HCT116 (cell line): ENCODE results near the gene HIPK3. TPM values are rescaled to one million over a fixed set of nuclear protein-coding genes. Genes with fewer than 3 reads are reported as not detected.

Experiments used
- ATAC-seq: fragments of 200-7000 bp; cut with Tn5 transposase; 2 replicates; pipeline ENCODE4 v1.9.1; 2020; ENCODE audit warnings: mild to moderate bottlenecking, moderate library complexity
- BruUV-seq: library from RNA; stranded (reverse); fragments of 400-500 nt; replicated peaks from 2 replicates; lab custom pipeline; 2021; lab: Mats Ljungman, UMichigan
- CTCF ChIA-PET: fragments of 300-600 bp; sonication (Branson Sonifier 250); formaldehyde crosslinking; loops from one replicate; lab custom pipeline; 2021; ENCODE audit warnings: antibody characterized with exemption; lab: Charles Lee
- POLR2A ChIA-PET: fragments of 300-600, 350-600 bp; sonication (Branson Sonifier 250); formaldehyde crosslinking; loops from one replicate; lab custom pipeline; 2021; ENCODE audit warnings: antibody characterized with exemption; lab: Charles Lee
- RAD21 ChIA-PET, 2 experiments: fragments of 300-600 bp; sonication (Branson Sonifier 250); formaldehyde crosslinking; loops; one replicate each; lab custom pipeline; 2023; ENCODE audit warnings: low total read pairs in 2 of 2; ENCODE audit not compliant: uncharacterized antibody in 2 of 2, unreplicated experiment in 2 of 2, low non-redundant PET in 1 of 2; lab: Charles Lee
- DNase-seq: peaks from one replicate; pipeline ENCODE4 v3.0.0-alpha.2; 2010; ENCODE audit warnings: low read depth, low spot score
- H2AFZ ChIP-seq: fragments of 200-600 bp; shearing (Covaris generic), sonication (generic); 2 replicates; pipeline ENCODE4 v1.6.1; 2017; ENCODE audit warnings: low read depth, mixed run types, mixed read lengths, antibody characterized with exemption, low read length; ENCODE audit not compliant: poor library complexity, severe bottlenecking
- H3K27ac ChIP-seq: 2 replicates; pipeline ENCODE4 v1.5.1; 2012; ENCODE audit warnings: low read depth, low read length
- H3K27me3 ChIP-seq: fragments of 200-600 bp; sonication (generic); 2 replicates; pipeline ENCODE4 v1.6.1; 2016; ENCODE audit warnings: mixed run types, low read length, mixed read lengths; ENCODE audit not compliant: insufficient read depth
- H3K36me3 ChIP-seq, 2 experiments: fragments of 200-500 bp in 1 of 2; fragments of 200-600 bp in 1 of 2; sonication (Bioruptor generic) in 1 of 2; sonication (generic) in 1 of 2; 2 replicates each; pipeline versions ENCODE4 v1.5.1 to v1.6.1; 2014 to 2016; ENCODE audit warnings: low read length in 2 of 2, inconsistent platforms in 1 of 2, mixed read lengths in 1 of 2, mixed run types in 1 of 2; ENCODE audit not compliant: insufficient read depth in 2 of 2, control insufficient read depth in 1 of 2
- H3K4me1 ChIP-seq, 2 experiments: fragments of 200-600 bp in 1 of 2; sonication (generic) in 1 of 2; 2 replicates each; pipeline versions ENCODE4 v1.5.1 to v1.6.1; 2012 to 2017; ENCODE audit warnings: low read length in 2 of 2, inconsistent platforms in 1 of 2, mild to moderate bottlenecking in 1 of 2, mixed read lengths in 1 of 2, mixed run types in 1 of 2, moderate library complexity in 1 of 2; ENCODE audit not compliant: insufficient read depth in 2 of 2, control insufficient read depth in 1 of 2
- H3K4me2 ChIP-seq: fragments of 200-600 bp; sonication (generic); 2 replicates; pipeline ENCODE4 v1.6.1; 2017; ENCODE audit warnings: mixed run types, low read length, mixed read lengths
- H3K4me3 ChIP-seq, 2 experiments: fragments of 200-600 bp in 1 of 2; sonication (generic) in 1 of 2; replicated peaks in 1 of 2; 2 replicates each; pipeline ENCODE4 v1.5.1; 2011 to 2016; ENCODE audit warnings: low read length in 2 of 2, control low read depth in 1 of 2, low read depth in 1 of 2, mild to moderate bottlenecking in 1 of 2, mixed read lengths in 1 of 2, mixed run types in 1 of 2
- H3K79me2 ChIP-seq: fragments of 200-600 bp; sonication (generic); 2 replicates; pipeline ENCODE4 v1.6.1; 2017; ENCODE audit warnings: mild to moderate bottlenecking, mixed run types, low read length, moderate library complexity, mixed read lengths; ENCODE audit not compliant: insufficient read depth
- H3K9ac ChIP-seq: fragments of 200-600 bp; sonication (generic); 2 replicates; pipeline ENCODE4 v1.6.1; 2016; ENCODE audit warnings: low read length, mixed read lengths
- H3K9me2 ChIP-seq: fragments of 200-600 bp; sonication (generic), shearing (Covaris generic); 2 replicates; pipeline ENCODE4 v1.6.1; 2017; ENCODE audit warnings: mixed run types, mild to moderate bottlenecking, moderate library complexity; ENCODE audit not compliant: insufficient read depth
- H3K9me3 ChIP-seq, 2 experiments: fragments of 200-500 bp in 1 of 2; fragments of 200-600 bp in 1 of 2; sonication (Bioruptor generic) in 1 of 2; sonication (generic) in 1 of 2; 2 replicates each; pipeline ENCODE4 v1.6.1; 2014 to 2017; ENCODE audit warnings: low read length in 2 of 2, mixed read lengths in 2 of 2, inconsistent platforms in 1 of 2, low read depth in 1 of 2, mild to moderate bottlenecking in 1 of 2, mixed run types in 1 of 2, moderate library complexity in 1 of 2; ENCODE audit not compliant: control insufficient read depth in 1 of 2, insufficient read depth in 1 of 2
- H4K20me1 ChIP-seq: fragments of 200-600 bp; sonication (generic), shearing (Covaris generic); 2 replicates; pipeline ENCODE4 v1.6.1; 2017; ENCODE audit warnings: mixed run types, mild to moderate bottlenecking, moderate library complexity; ENCODE audit not compliant: insufficient read depth
- CBX3 ChIP-seq: IDR thresholded peaks from 2 replicates; pipeline ENCODE4 v1.6.1; 2012; ENCODE audit warnings: low read depth
- CEBPB ChIP-seq: IDR thresholded peaks from 2 replicates; pipeline ENCODE4 v1.6.1; 2012; ENCODE audit warnings: low read depth
- EGR1 ChIP-seq: IDR thresholded peaks from 2 replicates; pipeline ENCODE4 v1.6.1; 2012; ENCODE audit warnings: low read depth
- FOSL1 ChIP-seq: IDR thresholded peaks from 2 replicates; pipeline ENCODE4 v1.6.1; 2012; ENCODE audit warnings: low read depth
- JUND ChIP-seq: IDR thresholded peaks from 2 replicates; pipeline ENCODE4 v1.6.1; 2012
- POLR2A ChIP-seq: IDR thresholded peaks from 2 replicates; pipeline ENCODE4 v1.7.0; 2011; ENCODE audit warnings: borderline replicate concordance; ENCODE audit not compliant: insufficient read depth, insufficient read length; ENCODE audit errors: extremely low read depth
- POLR2AphosphoS5 ChIP-seq: IDR thresholded peaks from 2 replicates; pipeline ENCODE4 v1.6.1; 2011; ENCODE audit warnings: mild to moderate bottlenecking, low read depth, low read length, moderate library complexity
- RAD21 ChIP-seq: IDR thresholded peaks from 2 replicates; pipeline ENCODE4 v1.6.1; 2012; ENCODE audit warnings: low read depth, mild to moderate bottlenecking
- SIN3A ChIP-seq: IDR thresholded peaks from 2 replicates; pipeline ENCODE4 v1.6.1; 2012; ENCODE audit warnings: low read depth
- SRF ChIP-seq: IDR thresholded peaks from 2 replicates; pipeline ENCODE4 v1.6.1; 2012; ENCODE audit warnings: low read depth
- TCF7L2 ChIP-seq: IDR thresholded peaks from 2 replicates; pipeline ENCODE4 v1.7.0; 2011; ENCODE audit warnings: borderline replicate concordance, inconsistent platforms; ENCODE audit not compliant: insufficient read depth, insufficient read length; ENCODE audit errors: extremely low read depth
- YY1 ChIP-seq: IDR thresholded peaks from 2 replicates; pipeline ENCODE4 v1.6.1; 2011; ENCODE audit warnings: low read length, low read depth, moderate library complexity, mild to moderate bottlenecking; ENCODE audit not compliant: insufficient replicate concordance; ENCODE audit errors: extremely low read depth
- ZFX ChIP-seq: fragments of 450-650 bp; IDR thresholded peaks from 2 replicates; pipeline ENCODE4 v1.6.1; 2017
- intact Hi-C: fragments of 100-400 bp; cut with micrococcal nuclease; formaldehyde crosslinking; loops from 2 replicates; pipeline ENCODE4 v1.10.0; 2022
- total RNA-seq: library from RNA; stranded (reverse); gene quantifications from one replicate; pipeline ENCODE4 v1.2.1, GENCODE V29; 2021; ENCODE audit not compliant: unreplicated experiment
- TF ChIP-seq, protein P1 (sequence below): IDR thresholded peaks from 2 replicates; pipeline ENCODE4 v1.6.1; 2012
- TF ChIP-seq, protein P2 (sequence below): IDR thresholded peaks from 2 replicates; pipeline ENCODE4 v1.6.1; 2012
- TF ChIP-seq, protein P3 (sequence below): IDR thresholded peaks from 2 replicates; pipeline ENCODE4 v1.6.1; 2012; ENCODE audit warnings: low read depth
- TF ChIP-seq, protein P4 (sequence below), 3 experiments: fragments of 200-600 bp in 1 of 3; sonication (generic) in 1 of 3; IDR thresholded peaks in 2 of 3; conservative IDR thresholded peaks in 1 of 3; 2 replicates each; pipeline ENCODE4 v1.5.1; 2012 to 2017; ENCODE audit warnings: low read depth in 2 of 3, low read length in 2 of 3, antibody characterized with exemption in 1 of 3, borderline replicate concordance in 1 of 3, control low read depth in 1 of 3, mild to moderate bottlenecking in 1 of 3, mixed read lengths in 1 of 3, mixed run types in 1 of 3, moderate library complexity in 1 of 3; ENCODE audit not compliant: insufficient read depth in 1 of 3

HIPK3 gene
- total RNA-seq, 1 experiment from 2014 or later, result 35.2 TPM

GRCh38 chr11:33264926-33265325 is 7.7 kb downstream of the HIPK3 start:
- peaks cover 94% of the 10 kb centered on the region for H3K79me2 ChIP-seq
- H3K27me3 ChIP-seq, result no peaks in the 10 kb centered on the region
- H3K4me3 ChIP-seq, result no peak overlapping the region
- H3K9me3 ChIP-seq, result no peaks in the 10 kb centered on the region
- DNase-seq, result no peak
- TF ChIP-seq, protein P1, sequence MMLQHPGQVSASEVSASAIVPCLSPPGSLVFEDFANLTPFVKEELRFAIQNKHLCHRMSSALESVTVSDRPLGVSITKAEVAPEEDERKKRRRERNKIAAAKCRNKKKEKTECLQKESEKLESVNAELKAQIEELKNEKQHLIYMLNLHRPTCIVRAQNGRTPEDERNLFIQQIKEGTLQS, result no peak
- TF ChIP-seq, protein P2, sequence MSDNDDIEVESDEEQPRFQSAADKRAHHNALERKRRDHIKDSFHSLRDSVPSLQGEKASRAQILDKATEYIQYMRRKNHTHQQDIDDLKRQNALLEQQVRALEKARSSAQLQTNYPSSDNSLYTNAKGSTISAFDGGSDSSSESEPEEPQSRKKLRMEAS, result no peak
- TF ChIP-seq EGR1 (no peak), TCF7L2 (no peak), JUND (no peak), YY1 (no peak), CBX3 (no peak), ZFX (no peak), POLR2AphosphoS5 (no peak), SIN3A (no peak), SRF (no peak), FOSL1 (no peak), RAD21 (no peak), CEBPB (no peak), POLR2A (no peak)
- TF ChIP-seq, protein P3, sequence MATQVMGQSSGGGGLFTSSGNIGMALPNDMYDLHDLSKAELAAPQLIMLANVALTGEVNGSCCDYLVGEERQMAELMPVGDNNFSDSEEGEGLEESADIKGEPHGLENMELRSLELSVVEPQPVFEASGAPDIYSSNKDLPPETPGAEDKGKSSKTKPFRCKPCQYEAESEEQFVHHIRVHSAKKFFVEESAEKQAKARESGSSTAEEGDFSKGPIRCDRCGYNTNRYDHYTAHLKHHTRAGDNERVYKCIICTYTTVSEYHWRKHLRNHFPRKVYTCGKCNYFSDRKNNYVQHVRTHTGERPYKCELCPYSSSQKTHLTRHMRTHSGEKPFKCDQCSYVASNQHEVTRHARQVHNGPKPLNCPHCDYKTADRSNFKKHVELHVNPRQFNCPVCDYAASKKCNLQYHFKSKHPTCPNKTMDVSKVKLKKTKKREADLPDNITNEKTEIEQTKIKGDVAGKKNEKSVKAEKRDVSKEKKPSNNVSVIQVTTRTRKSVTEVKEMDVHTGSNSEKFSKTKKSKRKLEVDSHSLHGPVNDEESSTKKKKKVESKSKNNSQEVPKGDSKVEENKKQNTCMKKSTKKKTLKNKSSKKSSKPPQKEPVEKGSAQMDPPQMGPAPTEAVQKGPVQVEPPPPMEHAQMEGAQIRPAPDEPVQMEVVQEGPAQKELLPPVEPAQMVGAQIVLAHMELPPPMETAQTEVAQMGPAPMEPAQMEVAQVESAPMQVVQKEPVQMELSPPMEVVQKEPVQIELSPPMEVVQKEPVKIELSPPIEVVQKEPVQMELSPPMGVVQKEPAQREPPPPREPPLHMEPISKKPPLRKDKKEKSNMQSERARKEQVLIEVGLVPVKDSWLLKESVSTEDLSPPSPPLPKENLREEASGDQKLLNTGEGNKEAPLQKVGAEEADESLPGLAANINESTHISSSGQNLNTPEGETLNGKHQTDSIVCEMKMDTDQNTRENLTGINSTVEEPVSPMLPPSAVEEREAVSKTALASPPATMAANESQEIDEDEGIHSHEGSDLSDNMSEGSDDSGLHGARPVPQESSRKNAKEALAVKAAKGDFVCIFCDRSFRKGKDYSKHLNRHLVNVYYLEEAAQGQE, result no peak
- TF ChIP-seq, protein P4, sequence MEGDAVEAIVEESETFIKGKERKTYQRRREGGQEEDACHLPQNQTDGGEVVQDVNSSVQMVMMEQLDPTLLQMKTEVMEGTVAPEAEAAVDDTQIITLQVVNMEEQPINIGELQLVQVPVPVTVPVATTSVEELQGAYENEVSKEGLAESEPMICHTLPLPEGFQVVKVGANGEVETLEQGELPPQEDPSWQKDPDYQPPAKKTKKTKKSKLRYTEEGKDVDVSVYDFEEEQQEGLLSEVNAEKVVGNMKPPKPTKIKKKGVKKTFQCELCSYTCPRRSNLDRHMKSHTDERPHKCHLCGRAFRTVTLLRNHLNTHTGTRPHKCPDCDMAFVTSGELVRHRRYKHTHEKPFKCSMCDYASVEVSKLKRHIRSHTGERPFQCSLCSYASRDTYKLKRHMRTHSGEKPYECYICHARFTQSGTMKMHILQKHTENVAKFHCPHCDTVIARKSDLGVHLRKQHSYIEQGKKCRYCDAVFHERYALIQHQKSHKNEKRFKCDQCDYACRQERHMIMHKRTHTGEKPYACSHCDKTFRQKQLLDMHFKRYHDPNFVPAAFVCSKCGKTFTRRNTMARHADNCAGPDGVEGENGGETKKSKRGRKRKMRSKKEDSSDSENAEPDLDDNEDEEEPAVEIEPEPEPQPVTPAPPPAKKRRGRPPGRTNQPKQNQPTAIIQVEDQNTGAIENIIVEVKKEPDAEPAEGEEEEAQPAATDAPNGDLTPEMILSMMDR (IDR thresholded peaks at IDR 0.05 in 2 of 3, conservative IDR thresholded peaks at IDR 0.05 in 1 of 3; ENCODE audit: borderline replicate concordance in 1 of 3, insufficient read depth in 1 of 3, low read depth in 2 of 3, low read length in 2 of 3), result no peak
- H4K20me1 ChIP-seq, result peaks cover 11% of the 10 kb centered on the region; the same call in 1 of the 2 replicates
- intact Hi-C loops, result no loop called here
- no TSS peak for BruUV-seq
- no peak overlapping the region for H3K9ac ChIP-seq
- H3K4me1 ChIP-seq, result peaks cover 23 to 27% of the 10 kb centered on the region in 2 experiments
- no peak overlapping the region for H2AFZ ChIP-seq
- no peak for ATAC-seq
- H3K36me3 ChIP-seq, result no peaks in the 10 kb centered on the region
- H3K27ac ChIP-seq, result no peak overlapping the region
- no peak overlapping the region for H3K4me2 ChIP-seq
- RAD21 ChIA-PET, result no interaction called here
- CTCF ChIA-PET, result no interaction called here
- POLR2A ChIA-PET, result no interaction called here
- no peaks in the 10 kb centered on the region for H3K9me2 ChIP-seq
